Esophagus muscularis mucosa (tissue), 4 donors: ENCODE measurements around the gene RBM20. TPM values are rescaled to one million over a fixed set of nuclear protein-coding genes. Genes with fewer than 3 reads are reported as not detected.

ENCODE experiments used
- DNase-seq: peaks from one replicate; pipeline ENCODE4 v3.0.0-alpha.2; 2017; ENCODE audit errors: extremely low spot score
- H3K27ac ChIP-seq, 4 donors: fragments of 200-600 bp; sonication (generic); replicated peaks in 1 of 4; 1 replicate in 3 of 4; 2 replicates in 1 of 4; pipeline ENCODE4 v1.5.1; 2016 to 2019; ENCODE audit warnings: mild to moderate bottlenecking in 1 of 4
- H3K27me3 ChIP-seq, 4 donors: fragments of 200-600 bp; sonication (generic); one replicate each; pipeline versions ENCODE4 v1.5.1 to v1.6.0; 2016 to 2019
- H3K36me3 ChIP-seq, 4 donors: fragments of 200-600 bp; sonication (generic); one replicate each; pipeline ENCODE4 v1.5.1; 2016 to 2019
- H3K4me1 ChIP-seq, 4 donors: fragments of 200-600 bp; sonication (generic); one replicate each; pipeline ENCODE4 v1.5.1; 2016 to 2019
- H3K4me3 ChIP-seq, 4 donors: fragments of 200-600 bp; sonication (generic); 1 replicate in 2 of 4; 2 replicates in 2 of 4; pipeline ENCODE4 v1.5.1; 2016 to 2019; ENCODE audit warnings: mild to moderate bottlenecking in 4 of 4, moderate library complexity in 1 of 4
- H3K9me3 ChIP-seq, 4 donors: fragments of 200-600 bp; sonication (generic); 1 replicate in 3 of 4; 2 replicates in 1 of 4; pipeline ENCODE4 v1.5.1; 2016 to 2019
- CTCF ChIP-seq, 3 experiments: fragments of 200-600 bp in 2 of 3; fragments of 450-650 bp in 1 of 3; sonication (generic) in 2 of 3; IDR thresholded peaks; one replicate each; pipeline ENCODE4 v1.5.1; 2017 to 2019; ENCODE audit warnings: antibody characterized with exemption in 3 of 3, mild to moderate bottlenecking in 2 of 3, moderate library complexity in 1 of 3
- EP300 ChIP-seq: sonication (generic); formaldehyde crosslinking; IDR thresholded peaks from one replicate; pipeline ENCODE4 v1.6.1; 2017; ENCODE audit warnings: antibody characterized with exemption
- POLR2A ChIP-seq: fragments of 450-650 bp; IDR thresholded peaks from one replicate; pipeline ENCODE4 v1.6.1; 2017; ENCODE audit warnings: antibody characterized with exemption, moderate library complexity, mild to moderate bottlenecking, low read depth
- POLR2AphosphoS5 ChIP-seq, 2 donors: sonication (generic); formaldehyde crosslinking; IDR thresholded peaks; one replicate each; pipeline ENCODE4 v1.6.1; 2017; ENCODE audit warnings: antibody characterized with exemption in 2 of 2
- WGBS: methylation state at CpG from one replicate; pipeline ENCODE4 v1.1.5; 2018; 5-methylcytosine and 5-hydroxymethylcytosine counted together
- intact Hi-C: fragments of 100-400 bp; cut with DNase I; formaldehyde crosslinking; loops from one replicate; pipeline ENCODE4 v1.15.1; 2023
- total RNA-seq, 4 donors: library from RNA; depleted of rRNA; stranded (reverse); fragments of >200 nt; gene quantifications; one replicate each; pipeline versions ENCODE4 v1.1.0 to v1.2.1, GENCODE V29; 2016

The RBM20 gene
- total RNA-seq, 4 donors from 2014 or later: 5.3 to 7.7 (median 5.8) TPM

GRCh38 chr10:110840923-110841428 is 196.8 kb downstream of the RBM20 start:
- no peaks in the 10 kb centered on the region for H3K36me3 ChIP-seq
- WGBS: 89% methylated on average over 3 of the region's 3 CpGs
- TF ChIP-seq EP300 (no peak), POLR2A (no peak), CTCF (IDR thresholded peaks at IDR 0.05) (no peak), POLR2AphosphoS5 (IDR thresholded peaks at IDR 0.05) (no peak)
- no peaks in the 10 kb centered on the region for H3K9me3 ChIP-seq
- H3K4me3 ChIP-seq: no peak overlapping the region
- DNase-seq: no peak
- H3K27ac ChIP-seq: no peak overlapping the region
- intact Hi-C loops: no loop called here
- no peaks in the 10 kb centered on the region for H3K27me3 ChIP-seq
- peaks cover 24 to 26% (median 25%) of the 10 kb centered on the region in 4 donors for H3K4me1 ChIP-seq

GRCh38 chr10:110841767-110842267 is 197.7 kb downstream of the RBM20 start:
- Histone ChIP-seq H3K4me1 (peaks cover 15 to 18% (median 17%) of the 10 kb centered on the region in 4 donors), H3K9me3 (no peaks in the 10 kb centered on the region), H3K27ac (no peak overlapping the region), H3K36me3 (no peaks in the 10 kb centered on the region), H3K27me3 (no peaks in the 10 kb centered on the region), H3K4me3 (no peak overlapping the region)
- no peak for TF ChIP-seq POLR2AphosphoS5 (IDR thresholded peaks at IDR 0.05)
- TF ChIP-seq CTCF (IDR thresholded peaks at IDR 0.05): no peak
- no peak for TF ChIP-seq EP300
- TF ChIP-seq POLR2A: no peak
- WGBS: 91% methylated on average over 9 of the region's 9 CpGs
- DNase-seq: no peak
- intact Hi-C loops: no loop called here

- H3K36me3 ChIP-seq: no peaks in the 10 kb centered on the region
- no peak for TF ChIP-seq CTCF (IDR thresholded peaks at IDR 0.05)
- TF ChIP-seq POLR2A: no peak
- no peak for TF ChIP-seq EP300
- no peak for TF ChIP-seq POLR2AphosphoS5 (IDR thresholded peaks at IDR 0.05)
- 78% methylated on average over 7 of the region's 7 CpGs for WGBS
- H3K4me3 ChIP-seq: no peak overlapping the region
- peaks cover 9 to 12% (median 11%) of the 10 kb centered on the region in 4 donors for H3K4me1 ChIP-seq
- no peak for DNase-seq
- no peaks in the 10 kb centered on the region for H3K9me3 ChIP-seq
- intact Hi-C loops: no loop called here
- no peak overlapping the region for H3K27ac ChIP-seq
- H3K27me3 ChIP-seq: no peaks in the 10 kb centered on the region
Observed at GRCh38 chr10:110842326-110842904, 198.3 kb downstream of the RBM20 start.

- WGBS: 54% methylated on average over 2 of the region's 2 CpGs
- no peak overlapping the region for H3K4me3 ChIP-seq
- H3K36me3 ChIP-seq: no peaks in the 10 kb centered on the region
- peaks cover 3 to 6% (median 5%) of the 10 kb centered on the region in 4 donors for H3K4me1 ChIP-seq
- intact Hi-C loops: no loop called here
- no peaks in the 10 kb centered on the region for H3K9me3 ChIP-seq
- DNase-seq: no peak
- TF ChIP-seq CTCF (IDR thresholded peaks at IDR 0.05): no peak
- TF ChIP-seq POLR2A: no peak
- no peak for TF ChIP-seq POLR2AphosphoS5 (IDR thresholded peaks at IDR 0.05)
- no peak for TF ChIP-seq EP300
- H3K27ac ChIP-seq: no peak overlapping the region
- no peaks in the 10 kb centered on the region for H3K27me3 ChIP-seq
Observed at GRCh38 chr10:110843031-110843430, 198.9 kb downstream of the RBM20 start.
